ENCODE measurements around the gene NAT8L.

The NAT8L gene

DNA sequence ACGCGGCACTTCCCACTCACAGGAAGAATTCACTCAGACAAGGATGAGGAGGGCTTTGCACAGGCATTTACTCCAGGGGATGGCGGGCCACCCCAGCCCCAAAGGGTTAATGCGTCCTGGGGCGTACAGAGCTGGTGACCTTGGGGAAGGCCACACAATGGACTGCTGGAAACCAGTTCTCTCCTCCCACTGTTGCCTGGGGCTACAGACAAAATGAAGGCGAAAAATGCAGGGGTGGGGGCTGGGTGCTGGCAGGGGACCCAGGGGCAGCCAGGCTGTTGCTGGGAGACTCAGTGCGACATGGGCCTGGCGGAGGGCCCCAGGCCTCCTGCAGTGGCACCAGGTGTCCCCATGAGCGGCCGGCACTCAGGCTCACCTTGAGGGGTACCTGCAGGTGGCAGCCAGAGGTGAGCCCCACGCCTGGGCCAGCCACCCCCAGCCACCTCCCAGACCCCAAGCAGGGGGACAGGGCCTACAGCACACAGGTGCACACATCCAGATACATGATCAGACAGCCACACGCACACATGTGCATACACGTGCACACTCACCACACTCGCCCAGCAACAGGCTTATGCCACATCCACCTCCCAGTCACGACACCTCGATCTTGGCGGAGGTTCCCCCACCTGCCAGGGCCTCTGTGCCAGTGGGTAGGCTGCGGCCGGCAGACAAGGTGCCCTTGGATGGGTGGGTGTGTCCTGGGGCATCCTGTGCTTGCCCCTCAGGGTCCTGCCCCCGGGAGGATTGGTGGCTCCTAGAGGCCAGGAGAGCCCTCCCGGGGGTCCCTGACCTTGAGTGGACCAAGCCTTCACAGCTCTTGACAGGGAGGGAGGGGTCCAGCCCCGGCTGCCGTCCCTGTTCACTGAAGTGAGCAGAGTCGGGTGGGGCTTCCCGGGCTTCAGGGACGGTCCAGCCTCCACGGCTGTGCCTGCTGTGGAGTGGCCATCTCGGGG is 13.1 kb downstream of the NAT8L start:
- TF ChIP-seq, protein P1, sequence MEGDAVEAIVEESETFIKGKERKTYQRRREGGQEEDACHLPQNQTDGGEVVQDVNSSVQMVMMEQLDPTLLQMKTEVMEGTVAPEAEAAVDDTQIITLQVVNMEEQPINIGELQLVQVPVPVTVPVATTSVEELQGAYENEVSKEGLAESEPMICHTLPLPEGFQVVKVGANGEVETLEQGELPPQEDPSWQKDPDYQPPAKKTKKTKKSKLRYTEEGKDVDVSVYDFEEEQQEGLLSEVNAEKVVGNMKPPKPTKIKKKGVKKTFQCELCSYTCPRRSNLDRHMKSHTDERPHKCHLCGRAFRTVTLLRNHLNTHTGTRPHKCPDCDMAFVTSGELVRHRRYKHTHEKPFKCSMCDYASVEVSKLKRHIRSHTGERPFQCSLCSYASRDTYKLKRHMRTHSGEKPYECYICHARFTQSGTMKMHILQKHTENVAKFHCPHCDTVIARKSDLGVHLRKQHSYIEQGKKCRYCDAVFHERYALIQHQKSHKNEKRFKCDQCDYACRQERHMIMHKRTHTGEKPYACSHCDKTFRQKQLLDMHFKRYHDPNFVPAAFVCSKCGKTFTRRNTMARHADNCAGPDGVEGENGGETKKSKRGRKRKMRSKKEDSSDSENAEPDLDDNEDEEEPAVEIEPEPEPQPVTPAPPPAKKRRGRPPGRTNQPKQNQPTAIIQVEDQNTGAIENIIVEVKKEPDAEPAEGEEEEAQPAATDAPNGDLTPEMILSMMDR (conservative IDR thresholded peaks at IDR 0.05) = no peak
- no peak overlapping the region for H3K27ac ChIP-seq

- TF ChIP-seq, protein P1 (conservative IDR thresholded peaks at IDR 0.05) = no peak
- H3K27ac ChIP-seq = no peak overlapping the region
Measured at GRCh38 chr4:2072971-2073807, 14.1 kb downstream of the NAT8L start.

DNA sequence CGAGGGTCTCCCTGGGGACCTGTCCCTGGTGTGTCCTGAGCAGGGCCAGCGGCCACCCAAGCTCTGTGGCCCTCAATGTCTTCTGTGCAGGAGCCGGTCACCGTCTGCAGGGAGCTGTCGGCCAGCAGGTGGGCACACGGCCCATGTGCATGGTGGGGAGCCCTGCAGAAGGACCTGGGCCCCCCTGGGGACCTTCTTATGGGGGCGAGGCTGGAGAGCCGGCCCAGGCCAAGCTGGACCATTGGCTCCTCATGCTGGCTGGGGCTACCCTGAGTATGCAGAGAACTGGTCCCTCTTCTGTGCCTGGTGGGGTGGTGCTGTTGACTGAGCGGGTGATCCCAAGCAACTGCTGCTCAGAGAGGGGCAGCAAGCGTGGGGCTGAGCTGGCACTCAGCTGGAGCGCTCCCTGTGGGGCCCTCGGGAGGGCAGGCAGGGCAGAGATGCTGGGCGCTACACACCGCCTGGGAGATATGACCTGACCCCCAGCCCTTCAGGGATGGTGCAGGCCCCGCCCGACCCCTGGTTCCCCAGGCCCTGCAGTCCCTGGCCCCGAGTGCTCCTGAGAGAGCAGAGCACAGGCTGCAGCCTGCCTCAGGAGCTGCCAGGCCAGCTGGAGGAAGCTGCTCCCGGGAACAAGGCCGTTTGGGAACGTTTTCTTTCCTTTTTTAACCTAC is 14.8 kb downstream of the NAT8L start:
- H3K27ac ChIP-seq = no peak overlapping the region
- TF ChIP-seq, protein P1 (conservative IDR thresholded peaks at IDR 0.05) = no peak

GRCh38 chr4:2074588-2074987 is 15.5 kb downstream of the NAT8L start:
- TF ChIP-seq, protein P1 (conservative IDR thresholded peaks at IDR 0.05) = no peak
- H3K27ac ChIP-seq = no peak overlapping the region

GRCh38 chr4:2075171-2075986 is 16.3 kb downstream of the NAT8L start:
- H3K27ac ChIP-seq = no peak overlapping the region

More at GRCh38 chr4:2075171-2075986, 16.3 kb downstream of the NAT8L start:
- TF ChIP-seq, protein P1 (conservative IDR thresholded peaks at IDR 0.05) = no peak
